ENCODE measurements around the gene ZNF672.

ZNF672 gene

DNA sequence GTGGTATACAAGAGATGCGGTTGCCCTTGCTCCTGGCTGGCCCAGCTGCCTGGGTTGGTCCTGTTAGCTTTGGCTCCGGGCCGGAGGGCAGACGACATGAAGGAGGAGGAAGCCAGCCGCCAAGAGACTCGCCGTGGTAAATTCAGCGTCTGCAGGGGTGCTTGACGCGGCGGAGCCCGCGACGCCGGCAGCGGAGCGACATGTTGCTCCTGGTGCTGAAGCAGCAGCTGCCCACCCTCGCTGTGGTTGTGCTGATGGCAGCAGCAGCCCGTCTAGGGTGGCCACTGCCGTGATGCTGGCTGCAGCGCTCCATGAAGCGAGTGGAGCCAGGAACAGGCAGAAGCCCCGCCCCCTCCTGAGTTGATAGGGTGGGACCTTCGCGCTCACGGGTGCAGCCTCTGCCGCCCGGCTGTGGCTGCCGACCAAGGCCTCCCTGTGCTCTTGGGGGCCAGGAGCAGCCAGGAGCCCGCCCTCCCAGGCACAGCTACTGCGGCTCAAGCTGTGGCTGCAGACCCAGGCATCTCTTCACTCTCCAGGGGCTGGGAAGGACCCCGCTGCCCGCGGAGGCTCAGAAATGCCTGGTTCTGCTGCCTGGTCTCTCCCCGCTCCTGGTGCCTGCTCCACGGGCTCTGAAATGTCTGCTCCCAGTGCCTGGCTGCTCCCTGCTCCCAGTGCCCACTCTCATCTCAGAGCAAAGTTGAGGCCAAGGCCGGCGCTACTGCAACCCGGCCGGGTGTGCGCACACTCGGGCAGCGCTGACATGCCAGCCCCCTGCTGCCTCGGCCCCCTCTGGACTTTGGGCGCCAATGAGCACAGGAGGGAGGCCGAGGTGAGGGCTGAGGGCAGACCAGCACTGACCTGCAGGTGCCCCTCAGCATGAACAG, 25.2 kb downstream of the ZNF672 start:
- Histone ChIP-seq H3K9me2 (replicated peaks; ENCODE audit: low read depth, low read length) (no peaks in the 10 kb centered on the region), H3K9ac (ENCODE audit: low read depth, low read length, poor library complexity, severe bottlenecking) (peak overlapping the region; percentile 74), H3K4me2 (ENCODE audit: low read depth, low read length, poor library complexity, severe bottlenecking) (peak overlapping the region; percentile 81), H3K9me3 (ENCODE audit: insufficient read depth, low read depth, low read length) (no peaks in the 10 kb centered on the region), H3K4me3 (ENCODE audit: low read length, poor library complexity, severe bottlenecking) (peak overlapping the region; percentile 76), H2AFZ (ENCODE audit: low read length) (peak overlapping the region; percentile 80), H4K20me1 (ENCODE audit: insufficient read depth, low read length, poor library complexity, severe bottlenecking) (no peaks in the 10 kb centered on the region), H3K27me3 (ENCODE audit: insufficient read depth, low read length, poor library complexity, severe bottlenecking) (no peaks in the 10 kb centered on the region), H3K36me3 (ENCODE audit: insufficient read depth, low read length) (no peaks in the 10 kb centered on the region), H3K79me2 (ENCODE audit: insufficient read depth, low read length) (peaks cover 2% of the 10 kb centered on the region; the same call in 1 of the 2 replicates), H3F3A (ENCODE audit: low read depth) (no peaks in the 10 kb centered on the region), H3K4me1 (ENCODE audit: insufficient read depth, low read length, poor library complexity, severe bottlenecking) (peaks cover 31% of the 10 kb centered on the region)
- TF ChIP-seq, protein P1, sequence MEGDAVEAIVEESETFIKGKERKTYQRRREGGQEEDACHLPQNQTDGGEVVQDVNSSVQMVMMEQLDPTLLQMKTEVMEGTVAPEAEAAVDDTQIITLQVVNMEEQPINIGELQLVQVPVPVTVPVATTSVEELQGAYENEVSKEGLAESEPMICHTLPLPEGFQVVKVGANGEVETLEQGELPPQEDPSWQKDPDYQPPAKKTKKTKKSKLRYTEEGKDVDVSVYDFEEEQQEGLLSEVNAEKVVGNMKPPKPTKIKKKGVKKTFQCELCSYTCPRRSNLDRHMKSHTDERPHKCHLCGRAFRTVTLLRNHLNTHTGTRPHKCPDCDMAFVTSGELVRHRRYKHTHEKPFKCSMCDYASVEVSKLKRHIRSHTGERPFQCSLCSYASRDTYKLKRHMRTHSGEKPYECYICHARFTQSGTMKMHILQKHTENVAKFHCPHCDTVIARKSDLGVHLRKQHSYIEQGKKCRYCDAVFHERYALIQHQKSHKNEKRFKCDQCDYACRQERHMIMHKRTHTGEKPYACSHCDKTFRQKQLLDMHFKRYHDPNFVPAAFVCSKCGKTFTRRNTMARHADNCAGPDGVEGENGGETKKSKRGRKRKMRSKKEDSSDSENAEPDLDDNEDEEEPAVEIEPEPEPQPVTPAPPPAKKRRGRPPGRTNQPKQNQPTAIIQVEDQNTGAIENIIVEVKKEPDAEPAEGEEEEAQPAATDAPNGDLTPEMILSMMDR (conservative IDR thresholded peaks at IDR 0.05; ENCODE audit: low read length) = no peak
- TF ChIP-seq EZH2phosphoT487 (IDR thresholded peaks at IDR 0.05; ENCODE audit: borderline replicate concordance) = no peak

DNA sequence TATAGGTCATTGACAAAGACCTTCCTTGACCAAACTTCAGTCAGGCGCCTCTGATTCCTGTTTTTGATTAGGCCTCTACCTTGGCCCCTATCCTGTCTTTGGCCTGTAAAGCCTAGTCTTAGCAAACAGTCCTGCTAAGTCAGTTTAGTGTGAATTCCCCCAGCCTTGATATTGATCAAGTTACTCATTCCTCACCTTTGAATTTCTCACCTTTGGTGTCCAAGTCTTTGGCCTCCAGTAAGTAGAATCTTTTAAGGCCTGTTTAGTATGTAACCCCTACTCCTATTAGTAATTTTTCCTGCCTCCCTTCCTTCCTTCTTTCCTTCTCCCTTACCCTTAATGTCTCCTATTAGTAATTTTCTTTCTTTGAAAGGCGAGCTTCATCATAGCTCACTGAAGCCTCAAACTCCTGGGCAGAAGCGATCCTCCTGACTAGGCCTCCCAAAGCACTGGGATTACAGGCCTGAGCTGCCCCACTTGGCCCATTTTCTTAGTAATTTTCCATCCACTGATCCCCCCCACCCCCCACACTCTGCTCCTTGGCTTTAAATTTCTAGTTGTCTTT, 33.9 kb downstream of the ZNF672 start:
- H4K20me1 ChIP-seq (ENCODE audit: insufficient read depth, low read length, poor library complexity, severe bottlenecking) = no peaks in the 10 kb centered on the region
- H3F3A ChIP-seq (ENCODE audit: low read depth) = peaks cover 17% of the 10 kb centered on the region
- H3K9me2 ChIP-seq (replicated peaks; ENCODE audit: low read depth, low read length) = no peaks in the 10 kb centered on the region
- H3K9ac ChIP-seq (ENCODE audit: low read depth, low read length, poor library complexity, severe bottlenecking) = peak overlapping the region; percentile 86
- H3K4me3 ChIP-seq (ENCODE audit: low read length, poor library complexity, severe bottlenecking) = peak overlapping the region; percentile 90
- H2AFZ ChIP-seq (ENCODE audit: low read length) = no peak overlapping the region
- H3K27me3 ChIP-seq (ENCODE audit: insufficient read depth, low read length, poor library complexity, severe bottlenecking) = no peaks in the 10 kb centered on the region
- TF ChIP-seq, protein P1 (conservative IDR thresholded peaks at IDR 0.05; ENCODE audit: low read length) = no peak
- no peak for TF ChIP-seq EZH2phosphoT487 (IDR thresholded peaks at IDR 0.05; ENCODE audit: borderline replicate concordance)
- no peaks in the 10 kb centered on the region for H3K9me3 ChIP-seq (ENCODE audit: insufficient read depth, low read depth, low read length)
- H3K4me1 ChIP-seq (ENCODE audit: insufficient read depth, low read length, poor library complexity, severe bottlenecking) = peaks cover 6% of the 10 kb centered on the region
- peak overlapping the region; percentile 89 for H3K4me2 ChIP-seq (ENCODE audit: low read depth, low read length, poor library complexity, severe bottlenecking)
- no peaks in the 10 kb centered on the region for H3K36me3 ChIP-seq (ENCODE audit: insufficient read depth, low read length)
- no peaks in the 10 kb centered on the region for H3K79me2 ChIP-seq (ENCODE audit: insufficient read depth, low read length)

DNA sequence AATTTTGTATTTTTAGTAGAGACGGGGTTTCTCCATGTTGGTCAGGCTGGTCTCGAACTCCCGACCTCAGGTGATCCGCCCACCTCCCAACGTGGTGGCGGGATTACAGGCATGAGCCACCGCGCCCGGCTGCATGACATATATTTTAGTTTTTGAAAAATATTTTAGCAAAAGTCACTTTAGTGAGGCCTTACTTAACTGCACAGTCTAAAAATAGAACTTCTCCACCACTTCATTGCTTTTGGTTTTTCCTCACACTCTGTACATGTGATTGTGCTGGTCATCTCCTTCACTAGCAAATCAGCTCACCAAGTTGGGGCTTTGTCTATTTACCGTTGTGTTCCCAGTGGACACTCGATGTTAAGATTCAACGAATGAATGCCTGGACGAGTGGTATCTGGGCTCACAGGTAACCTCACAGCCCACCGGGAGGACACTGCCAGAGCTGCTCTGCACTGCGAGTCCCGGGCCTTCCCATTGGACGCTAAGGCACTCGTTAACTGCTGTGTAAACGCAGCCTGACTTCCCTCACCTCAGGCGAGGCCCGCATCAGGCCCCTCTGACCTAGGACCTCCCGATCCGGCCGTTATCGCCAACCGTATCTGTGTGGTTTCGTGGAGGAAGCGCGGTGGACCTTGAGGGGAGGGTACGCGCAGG, 34.9 kb downstream of the ZNF672 start:
- no peak for TF ChIP-seq EZH2phosphoT487 (IDR thresholded peaks at IDR 0.05; ENCODE audit: borderline replicate concordance)
- TF ChIP-seq, protein P1 (conservative IDR thresholded peaks at IDR 0.05; ENCODE audit: low read length) = no peak
- Histone ChIP-seq H3K4me2 (ENCODE audit: low read depth, low read length, poor library complexity, severe bottlenecking) (peak overlapping the region; percentile 89), H4K20me1 (ENCODE audit: insufficient read depth, low read length, poor library complexity, severe bottlenecking) (no peaks in the 10 kb centered on the region), H2AFZ (ENCODE audit: low read length) (peak overlapping the region; percentile 94), H3K9me3 (ENCODE audit: insufficient read depth, low read depth, low read length) (no peaks in the 10 kb centered on the region), H3K4me1 (ENCODE audit: insufficient read depth, low read length, poor library complexity, severe bottlenecking) (peaks cover 6% of the 10 kb centered on the region), H3K36me3 (ENCODE audit: insufficient read depth, low read length) (no peaks in the 10 kb centered on the region), H3K27me3 (ENCODE audit: insufficient read depth, low read length, poor library complexity, severe bottlenecking) (no peaks in the 10 kb centered on the region), H3F3A (ENCODE audit: low read depth) (peaks cover 17% of the 10 kb centered on the region), H3K9ac (ENCODE audit: low read depth, low read length, poor library complexity, severe bottlenecking) (peak overlapping the region; percentile 86), H3K4me3 (ENCODE audit: low read length, poor library complexity, severe bottlenecking) (peak overlapping the region; percentile 90), H3K9me2 (replicated peaks; ENCODE audit: low read depth, low read length) (no peaks in the 10 kb centered on the region), H3K79me2 (ENCODE audit: insufficient read depth, low read length) (no peaks in the 10 kb centered on the region)
